ENCODE results near the gene MFSD6L. TPM values are rescaled to one million over a fixed set of nuclear protein-coding genes. Genes with fewer than 3 reads are reported as not detected.
A peak's percentile ranks its signal among the peaks of the same experiment; 100 is the strongest.

The MFSD6L gene
- total RNA-seq, 1 donor from 2014 or later = not detected

- no peaks in the 10 kb centered on the region for H3K9me3 ChIP-seq
- TF ChIP-seq CTCF (IDR thresholded peaks at IDR 0.05) = no peak
- peaks cover 5% of the 10 kb centered on the region for H3K27me3 ChIP-seq
- intact Hi-C loops (cut with DNase I) = no loop called here
- H3K4me3 ChIP-seq = no peak overlapping the region
- H3K27ac ChIP-seq = no peak overlapping the region
- DNase-seq (ENCODE audit: low spot score in 2 of 2) = peak in 1 of 2 donors; percentile 41
- H3K36me3 ChIP-seq = no peaks in the 10 kb centered on the region
- H3K4me1 ChIP-seq = no peaks in the 10 kb centered on the region
Observed at GRCh38 chr17:8829036-8829941, 30.1 kb upstream of the MFSD6L start.

GRCh38 chr17:8828517-8828875 is 29.3 kb upstream of the MFSD6L start:
- no peak for TF ChIP-seq CTCF (IDR thresholded peaks at IDR 0.05)
- no peaks in the 10 kb centered on the region for H3K36me3 ChIP-seq
- peaks cover 5% of the 10 kb centered on the region for H3K27me3 ChIP-seq
- H3K4me1 ChIP-seq = no peaks in the 10 kb centered on the region
- DNase-seq (ENCODE audit: low spot score in 2 of 2) = no peak
- H3K4me3 ChIP-seq = no peak overlapping the region
- H3K27ac ChIP-seq = no peak overlapping the region
- H3K9me3 ChIP-seq = no peaks in the 10 kb centered on the region
- intact Hi-C loops (cut with DNase I) = no loop called here

- TF ChIP-seq CTCF (IDR thresholded peaks at IDR 0.05) = no peak
- H3K4me3 ChIP-seq = no peak overlapping the region
- no peaks in the 10 kb centered on the region for H3K36me3 ChIP-seq
- no peaks in the 10 kb centered on the region for H3K4me1 ChIP-seq
- H3K27me3 ChIP-seq = no peaks in the 10 kb centered on the region
- no peaks in the 10 kb centered on the region for H3K9me3 ChIP-seq
- intact Hi-C loops (cut with DNase I) = no loop called here
- no peak overlapping the region for H3K27ac ChIP-seq
- peak in 1 of 2 donors; percentile 48 for DNase-seq (ENCODE audit: low spot score in 2 of 2)
Observed at GRCh38 chr17:8826808-8827435, 27.8 kb upstream of the MFSD6L start.

- no peak for TF ChIP-seq CTCF (IDR thresholded peaks at IDR 0.05)
- Histone ChIP-seq H3K27me3 (no peaks in the 10 kb centered on the region), H3K4me3 (no peak overlapping the region), H3K27ac (no peak overlapping the region), H3K36me3 (no peaks in the 10 kb centered on the region), H3K4me1 (no peaks in the 10 kb centered on the region), H3K9me3 (no peaks in the 10 kb centered on the region)
- intact Hi-C loops (cut with DNase I) = no loop called here
- DNase-seq (ENCODE audit: low spot score in 2 of 2) = peak in 1 of 2 donors; percentile 4
Observed at GRCh38 chr17:8825802-8826201, 26.6 kb upstream of the MFSD6L start.

- intact Hi-C loops (cut with DNase I) = no loop called here
- Histone ChIP-seq H3K9me3 (no peaks in the 10 kb centered on the region), H3K4me1 (no peaks in the 10 kb centered on the region), H3K4me3 (no peak overlapping the region), H3K27me3 (no peaks in the 10 kb centered on the region), H3K27ac (no peak overlapping the region), H3K36me3 (no peaks in the 10 kb centered on the region)
- no peak for TF ChIP-seq CTCF (IDR thresholded peaks at IDR 0.05)
- peak in 1 of 2 donors; percentile 12 for DNase-seq (ENCODE audit: low spot score in 2 of 2)
Observed at GRCh38 chr17:8823279-8823678, 24.1 kb upstream of the MFSD6L start.
